Osteoblast (primary cell): ENCODE measurements around the gene ZCWPW1. TPM values are rescaled to one million over a fixed set of nuclear protein-coding genes. Genes with fewer than 3 reads are reported as not detected.
"Not testable (repeated sequence)": the region's sequence is repeated elsewhere in the genome, so short reads cannot be mapped to it uniquely, and the experiment has no call there.

Experiments used
- DNase-seq: peaks from one replicate; pipeline ENCODE4 v3.0.0; 2011; ENCODE audit warnings: low spot score, mixed read lengths; ENCODE audit not compliant: insufficient read length; ENCODE audit errors: missing footprints
- H2AFZ ChIP-seq: 2 replicates; pipeline ENCODE4 v1.6.0; 2011; ENCODE audit warnings: mild to moderate bottlenecking, low read length
- H3K27ac ChIP-seq: 2 replicates; pipeline ENCODE4 v1.5.1; 2011; ENCODE audit warnings: mild to moderate bottlenecking, low read depth, low read length, moderate library complexity
- H3K27me3 ChIP-seq: 2 replicates; pipeline ENCODE4 v1.6.0; 2012; ENCODE audit warnings: mild to moderate bottlenecking, control low read depth, inconsistent platforms, low read length, moderate library complexity; ENCODE audit not compliant: insufficient read depth
- H3K36me3 ChIP-seq: 2 replicates; pipeline ENCODE4 v1.5.1; 2011; ENCODE audit warnings: mild to moderate bottlenecking, low read length, control low read depth, moderate library complexity; ENCODE audit not compliant: insufficient read depth
- H3K4me1 ChIP-seq: 2 replicates; pipeline ENCODE4 v1.5.1; 2011; ENCODE audit warnings: mild to moderate bottlenecking, low read length, control low read depth, moderate library complexity; ENCODE audit not compliant: insufficient read depth
- H3K4me2 ChIP-seq: 2 replicates; pipeline ENCODE4 v1.6.0; 2011; ENCODE audit warnings: mild to moderate bottlenecking, low read length; ENCODE audit not compliant: insufficient read depth
- H3K4me3 ChIP-seq: fragments of 200-600 bp; sonication (generic); 3 replicates; pipeline ENCODE4 v1.5.1; 2012; ENCODE audit warnings: mild to moderate bottlenecking, low read length, inconsistent platforms; ENCODE audit not compliant: insufficient read depth
- H3K79me2 ChIP-seq: 2 replicates; pipeline ENCODE4 v1.6.0; 2012; ENCODE audit warnings: mild to moderate bottlenecking, low read length, control low read depth, inconsistent platforms; ENCODE audit not compliant: insufficient read depth
- H3K9me3 ChIP-seq: 2 replicates; pipeline ENCODE4 v1.5.1; 2011; ENCODE audit warnings: low read depth, low read length, control low read depth
- H4K20me1 ChIP-seq: 2 replicates; pipeline ENCODE4 v1.6.0; 2012; ENCODE audit warnings: mild to moderate bottlenecking, low read length, control low read depth; ENCODE audit not compliant: insufficient read depth
- total RNA-seq: library from RNA; depleted of rRNA; stranded (reverse); fragments of >200 nt; gene quantifications from 2 replicates; pipeline ENCODE4 v1.2.3, GENCODE V29; 2012
- TF ChIP-seq, protein P1 (sequence below): IDR thresholded peaks from 2 replicates; pipeline ENCODE4 v1.5.1; 2011; ENCODE audit warnings: mild to moderate bottlenecking, low read depth, low read length, moderate library complexity; ENCODE audit errors: extremely low read depth

Gene ZCWPW1
- total RNA-seq, 1 donor: 2.2 TPM

DNA sequence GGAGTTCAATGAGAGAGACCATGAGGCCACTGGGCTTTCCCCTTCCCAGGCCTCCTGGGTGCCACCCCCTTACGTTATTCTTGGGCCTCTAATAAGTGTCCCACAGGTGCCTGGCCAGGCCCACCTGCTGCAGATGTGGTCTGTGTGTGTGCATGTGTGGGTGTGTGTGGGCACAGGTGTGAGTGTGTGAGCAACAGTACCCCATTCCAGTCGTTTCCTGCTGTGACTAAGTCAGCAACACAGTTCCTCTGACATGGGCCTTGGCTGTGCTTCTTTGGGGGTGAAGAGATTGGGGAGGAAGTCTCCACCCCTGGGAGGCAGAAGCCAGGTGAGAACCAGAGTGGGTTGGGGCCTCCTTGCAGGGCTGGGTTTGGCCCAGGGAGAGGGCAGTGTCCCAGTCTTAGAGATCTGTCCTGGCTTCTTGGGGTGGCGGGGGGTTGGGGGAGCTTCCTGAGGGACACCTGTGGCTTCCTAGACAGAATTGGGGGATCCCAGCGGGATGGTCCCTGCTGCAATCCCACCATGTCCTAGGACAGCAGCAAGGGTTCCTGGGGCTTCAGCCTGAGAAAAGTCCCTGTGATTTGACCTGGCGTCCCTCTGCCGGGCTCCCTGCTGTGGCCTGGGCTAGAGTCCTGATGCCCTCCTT is 74.7 kb downstream of the ZCWPW1 start:
- no peaks in the 10 kb centered on the region for H3K9me3 ChIP-seq

DNA sequence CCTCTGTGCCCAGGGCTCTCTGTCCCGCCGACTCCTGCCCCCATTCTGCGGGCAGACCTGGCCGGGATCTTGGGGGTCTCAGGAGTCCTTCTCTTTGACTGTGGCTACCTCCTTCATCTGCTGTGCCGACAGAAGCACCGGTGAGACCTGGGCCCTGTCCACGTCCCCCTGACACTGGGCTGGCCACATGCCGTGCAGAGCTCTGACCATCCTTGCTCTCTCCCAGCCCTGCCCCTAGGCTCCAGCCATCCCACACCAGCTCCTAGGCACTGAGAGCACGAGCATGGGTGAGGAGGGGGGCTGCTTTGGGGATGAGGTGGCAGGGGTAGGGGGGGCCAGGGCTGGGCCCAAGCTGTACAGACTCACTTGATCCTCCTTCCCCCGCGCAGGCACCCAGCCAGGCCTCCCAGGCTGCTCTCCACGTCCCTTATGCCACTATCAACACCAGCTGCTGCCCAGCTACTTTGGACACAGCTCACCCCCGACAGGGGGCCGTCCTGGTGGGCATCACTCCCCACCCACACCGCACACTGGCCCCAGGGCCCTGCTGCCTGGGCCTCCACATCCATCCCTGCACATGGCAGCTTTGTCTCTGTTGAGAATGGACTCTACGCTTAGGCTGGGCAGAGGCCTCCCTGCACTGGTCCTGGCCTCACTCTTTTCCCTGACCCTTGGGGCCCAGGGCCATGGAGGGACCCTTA is 75.4 kb downstream of the ZCWPW1 start:
- Histone ChIP-seq H3K4me1 (no peaks in the 10 kb centered on the region), H3K4me3 (no peak overlapping the region), H3K4me2 (no peak overlapping the region), H4K20me1 (peaks cover 6% of the 10 kb centered on the region), H2AFZ (no peak overlapping the region), H3K79me2 (no peaks in the 10 kb centered on the region), H3K27me3 (no peaks in the 10 kb centered on the region), H3K9me3 (no peaks in the 10 kb centered on the region), H3K27ac (no peak overlapping the region), H3K36me3 (peaks cover 50% of the 10 kb centered on the region)
- DNase-seq: no peak
- TF ChIP-seq, protein P1, sequence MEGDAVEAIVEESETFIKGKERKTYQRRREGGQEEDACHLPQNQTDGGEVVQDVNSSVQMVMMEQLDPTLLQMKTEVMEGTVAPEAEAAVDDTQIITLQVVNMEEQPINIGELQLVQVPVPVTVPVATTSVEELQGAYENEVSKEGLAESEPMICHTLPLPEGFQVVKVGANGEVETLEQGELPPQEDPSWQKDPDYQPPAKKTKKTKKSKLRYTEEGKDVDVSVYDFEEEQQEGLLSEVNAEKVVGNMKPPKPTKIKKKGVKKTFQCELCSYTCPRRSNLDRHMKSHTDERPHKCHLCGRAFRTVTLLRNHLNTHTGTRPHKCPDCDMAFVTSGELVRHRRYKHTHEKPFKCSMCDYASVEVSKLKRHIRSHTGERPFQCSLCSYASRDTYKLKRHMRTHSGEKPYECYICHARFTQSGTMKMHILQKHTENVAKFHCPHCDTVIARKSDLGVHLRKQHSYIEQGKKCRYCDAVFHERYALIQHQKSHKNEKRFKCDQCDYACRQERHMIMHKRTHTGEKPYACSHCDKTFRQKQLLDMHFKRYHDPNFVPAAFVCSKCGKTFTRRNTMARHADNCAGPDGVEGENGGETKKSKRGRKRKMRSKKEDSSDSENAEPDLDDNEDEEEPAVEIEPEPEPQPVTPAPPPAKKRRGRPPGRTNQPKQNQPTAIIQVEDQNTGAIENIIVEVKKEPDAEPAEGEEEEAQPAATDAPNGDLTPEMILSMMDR: no peak

More for the DNA sequence above, 74.7 kb downstream of the ZCWPW1 start:
- Histone ChIP-seq H3K36me3 (peaks cover 55% of the 10 kb centered on the region), H3K4me1 (no peaks in the 10 kb centered on the region), H3K4me2 (no peak overlapping the region), H4K20me1 (peaks cover 6% of the 10 kb centered on the region), H3K27me3 (no peaks in the 10 kb centered on the region), H3K4me3 (no peak overlapping the region), H3K27ac (no peak overlapping the region), H3K79me2 (no peaks in the 10 kb centered on the region), H2AFZ (no peak overlapping the region)
- no peak for DNase-seq
- TF ChIP-seq, protein P1: no peak

DNA sequence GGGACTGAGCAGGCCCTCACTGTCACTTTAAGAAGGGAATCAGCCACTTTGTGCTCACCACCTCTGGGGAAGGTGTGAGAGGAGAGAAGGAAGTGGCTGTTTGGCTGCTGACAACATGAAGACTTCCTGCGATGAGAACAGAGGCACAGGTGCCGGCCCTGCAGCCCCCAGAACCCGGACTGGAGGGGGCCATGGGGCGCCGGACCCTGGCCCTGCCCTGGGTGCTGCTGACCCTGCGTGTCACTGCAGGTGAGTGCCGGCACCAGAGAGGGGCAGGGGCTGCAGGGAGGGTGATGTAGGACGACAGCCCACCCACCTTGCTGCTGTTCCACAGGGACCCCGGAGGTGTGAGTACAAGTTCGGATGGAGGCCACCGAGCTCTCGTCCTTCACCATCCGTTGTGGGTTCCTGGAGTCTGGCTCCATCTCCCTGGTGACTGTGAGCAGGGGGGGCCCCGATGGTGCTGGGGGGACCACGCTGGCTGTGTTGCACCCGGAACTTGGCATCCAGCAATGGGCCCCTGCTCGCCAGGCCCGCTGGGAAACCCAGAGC is 76.2 kb downstream of the ZCWPW1 start:
- H3K27me3 ChIP-seq, H2AFZ ChIP-seq, H3K4me1 ChIP-seq, H3K9me3 ChIP-seq, H3K4me2 ChIP-seq, H3K4me3 ChIP-seq, H3K79me2 ChIP-seq, H3K27ac ChIP-seq, H4K20me1 ChIP-seq, DNase-seq: not testable (repeated sequence)
- H3K36me3 ChIP-seq: peaks cover 58% of the 10 kb centered on the region

DNA sequence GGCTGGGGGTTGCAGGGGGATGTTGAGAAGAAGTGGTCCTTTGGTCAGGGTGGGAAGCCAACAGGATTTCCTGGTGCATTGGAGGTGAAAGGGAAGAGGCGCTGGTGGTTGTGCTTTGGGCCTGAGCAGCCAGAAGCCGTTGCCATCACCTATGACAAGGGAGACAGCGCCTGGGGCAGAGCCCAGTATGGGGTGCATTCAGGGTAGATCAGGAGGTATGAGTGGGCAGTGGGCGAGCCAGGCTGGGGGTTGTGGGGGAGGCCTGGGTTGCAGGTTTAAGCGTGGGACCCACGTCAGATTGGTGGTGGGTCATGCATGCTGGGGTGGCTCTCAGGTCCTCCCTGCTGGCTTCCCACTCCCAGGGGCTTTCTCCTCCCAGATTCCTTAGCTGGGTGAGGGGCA is 76.8 kb downstream of the ZCWPW1 start:
- Histone ChIP-seq H2AFZ (no peak overlapping the region), H3K4me2 (no peak overlapping the region), H3K27me3 (no peaks in the 10 kb centered on the region), H3K36me3 (peaks cover 64% of the 10 kb centered on the region), H3K4me3 (no peak overlapping the region), H3K79me2 (peaks cover 3% of the 10 kb centered on the region), H3K9me3 (no peaks in the 10 kb centered on the region), H3K27ac (no peak overlapping the region), H3K4me1 (no peaks in the 10 kb centered on the region), H4K20me1 (peaks cover 6% of the 10 kb centered on the region)
- TF ChIP-seq, protein P1: no peak
- no peak for DNase-seq

Other genes starting within 250 kb of the ZCWPW1 start
- gene PVRIG, start 208.8 kb downstream of the ZCWPW1 start, total RNA-seq: not detected in 2 replicates
- under 0.01 TPM in 1 of 2 replicates, not detected in the other for gene SPDYE3, start 121.0 kb downstream of the ZCWPW1 start, total RNA-seq
- 10.9 and 14.8 TPM in 2 replicates for gene PILRB, start 70.6 kb downstream of the ZCWPW1 start, total RNA-seq
- 0.36 and 0.59 TPM in 2 replicates for gene PILRA, start 55.2 kb downstream of the ZCWPW1 start, total RNA-seq
- 28.6 and 29.7 TPM in 2 replicates for gene MEPCE, start 1.1 kb upstream of the ZCWPW1 start, total RNA-seq
- gene PPP1R35, start 7.8 kb upstream of the ZCWPW1 start, total RNA-seq: 9.7 and 11.9 TPM in 2 replicates
- 0.36 TPM in 1 of 2 replicates, not detected in the other for gene SPACDR, start 35.6 kb upstream of the ZCWPW1 start, total RNA-seq
- gene TSC22D4, start 50.5 kb upstream of the ZCWPW1 start, total RNA-seq: 18.5 and 19.4 TPM in 2 replicates
- gene NYAP1, start 55.2 kb upstream of the ZCWPW1 start, total RNA-seq: under 0.01 and 0.29 TPM in 2 replicates
- gene AGFG2, start 110.5 kb upstream of the ZCWPW1 start, total RNA-seq: 6.5 and 9.4 TPM in 2 replicates
- not detected in 2 replicates for gene SAP25, start 145.2 kb upstream of the ZCWPW1 start, total RNA-seq
- gene LRCH4, start 157.4 kb upstream of the ZCWPW1 start, total RNA-seq: 14.5 and 18.0 TPM in 2 replicates
- gene FBXO24, start 157.6 kb upstream of the ZCWPW1 start, total RNA-seq: under 0.01 and 0.36 TPM in 2 replicates
- gene PCOLCE, start 173.7 kb upstream of the ZCWPW1 start, total RNA-seq: 231 and 259 TPM in 2 replicates
- 5.1 and 7.1 TPM in 2 replicates for gene MOSPD3, start 183.8 kb upstream of the ZCWPW1 start, total RNA-seq
- under 0.01 and 0.29 TPM in 2 replicates for gene TFR2, start 212.8 kb upstream of the ZCWPW1 start, total RNA-seq
- not detected in 2 replicates for gene ACTL6B, start 227.7 kb upstream of the ZCWPW1 start, total RNA-seq
- gene GNB2, start 245.0 kb upstream of the ZCWPW1 start, total RNA-seq: 72.7 and 84.6 TPM in 2 replicates